Activated CD8-positive, alpha-beta memory T cell treated with anti-CD3 and anti-CD28 coated beads, Interleukin-2, amount 10 ng/mL, durations not matched to agents 7 days and 5 days (primary cell): ENCODE data around the gene CRB3. TPM values are rescaled to one million over a fixed set of nuclear protein-coding genes. Genes with fewer than 3 reads are reported as not detected.
"Not testable (repeated sequence)": the region's sequence is repeated elsewhere in the genome, so short reads cannot be mapped to it uniquely, and the experiment has no call there.

ENCODE experiments used
- ATAC-seq: fragments of 150-1000 bp; cut with Tn5 transposase; one replicate; pipeline ENCODE4 v1.10.0; 2021; ENCODE audit warnings: moderate library complexity
- CTCF ChIA-PET: fragments of 350-600 bp; sonication (Branson Sonifier 250); formaldehyde crosslinking; loops from one replicate; lab custom pipeline; 2021; ENCODE audit warnings: antibody characterized with exemption; lab: Charles Lee
- DNase-seq: peaks from one replicate; pipeline ENCODE4 v3.0.0-alpha.2; 2020
- H3K27ac Mint-ChIP-seq: one replicate; pipeline ENCODE4 v1.8.0; 2021; ENCODE audit warnings: mild to moderate bottlenecking, mixed read lengths
- H3K27me3 Mint-ChIP-seq: one replicate; pipeline ENCODE4 v1.8.0; 2021; ENCODE audit warnings: mixed read lengths
- H3K36me3 Mint-ChIP-seq: one replicate; pipeline ENCODE4 v1.8.0; 2021; ENCODE audit warnings: mild to moderate bottlenecking, mixed read lengths
- H3K4me1 Mint-ChIP-seq: one replicate; pipeline ENCODE4 v1.8.0; 2021; ENCODE audit warnings: mixed read lengths
- H3K4me3 Mint-ChIP-seq: one replicate; pipeline ENCODE4 v1.8.0; 2021; ENCODE audit warnings: mild to moderate bottlenecking, moderate library complexity, mixed read lengths
- H3K9me3 Mint-ChIP-seq: one replicate; pipeline ENCODE4 v1.8.0; 2022; ENCODE audit warnings: low read depth, mixed read lengths
- total RNA-seq, 2 experiments: library from RNA; stranded (reverse); gene quantifications; one replicate each; pipeline ENCODE4 v1.2.3, GENCODE V29; 2021

Gene CRB3
- total RNA-seq, 2 experiments from 2014 or later: 0.45 to 0.55 TPM

DNA sequence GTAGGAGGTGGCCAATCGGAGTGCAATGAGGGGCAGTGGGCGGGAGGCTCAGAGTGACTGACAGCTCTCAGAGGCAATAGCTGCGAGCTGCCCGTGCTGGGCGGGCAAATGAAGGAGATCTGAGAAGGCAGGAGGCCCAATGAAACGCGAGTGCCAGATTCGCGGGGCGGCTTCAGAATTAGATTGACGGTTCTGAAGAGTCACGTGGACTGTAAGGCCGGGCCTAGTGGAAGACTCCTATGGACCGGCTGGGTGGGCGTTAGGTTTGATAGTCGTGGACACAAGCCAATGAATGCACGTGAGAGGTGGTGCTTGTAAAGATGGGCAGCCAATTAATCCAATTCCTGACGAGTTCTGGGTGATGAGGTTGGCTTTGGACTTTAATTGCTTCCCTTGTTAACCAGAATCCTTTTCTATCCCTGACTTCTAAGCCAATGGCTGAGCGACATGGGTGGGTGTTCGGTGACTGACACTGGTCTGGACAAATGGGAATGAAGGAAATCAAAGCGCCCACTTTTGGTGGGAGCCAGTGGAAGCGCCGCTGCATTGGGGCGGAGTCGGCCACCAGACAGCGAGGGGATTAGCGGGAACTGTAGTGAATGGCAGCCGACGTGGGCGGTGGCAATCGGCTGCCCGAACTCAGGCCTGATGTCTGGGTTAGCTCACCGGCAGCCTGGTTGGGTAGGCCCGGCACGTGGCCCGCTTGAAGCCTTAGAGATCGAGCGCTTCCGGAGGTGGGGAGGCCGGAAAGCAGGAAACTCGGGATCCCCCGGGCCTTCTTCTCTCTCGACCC is 38.9 kb upstream of the CRB3 start:
- DNase-seq (peak; percentile 100), ATAC-seq (peak; percentile 88)
- peaks cover 13% of the 10 kb centered on the region for H3K36me3 Mint-ChIP-seq
- peak overlapping the region; percentile 92 for H3K27ac Mint-ChIP-seq
- H3K27me3 Mint-ChIP-seq: no peaks in the 10 kb centered on the region
- H3K9me3 Mint-ChIP-seq: no peaks in the 10 kb centered on the region
- H3K4me3 Mint-ChIP-seq: peak overlapping the region; percentile 65
- H3K4me1 Mint-ChIP-seq: peaks cover 36% of the 10 kb centered on the region
- CTCF ChIA-PET: interaction anchor here (0.7 to 2.4 kb wide), 9 partner anchors 10 to 438 kb away, joined by 3 to 10 read pairs (median 4); partner anchors contain the start of genes ALKBH7, DENND1C and GTF2F1

DNA sequence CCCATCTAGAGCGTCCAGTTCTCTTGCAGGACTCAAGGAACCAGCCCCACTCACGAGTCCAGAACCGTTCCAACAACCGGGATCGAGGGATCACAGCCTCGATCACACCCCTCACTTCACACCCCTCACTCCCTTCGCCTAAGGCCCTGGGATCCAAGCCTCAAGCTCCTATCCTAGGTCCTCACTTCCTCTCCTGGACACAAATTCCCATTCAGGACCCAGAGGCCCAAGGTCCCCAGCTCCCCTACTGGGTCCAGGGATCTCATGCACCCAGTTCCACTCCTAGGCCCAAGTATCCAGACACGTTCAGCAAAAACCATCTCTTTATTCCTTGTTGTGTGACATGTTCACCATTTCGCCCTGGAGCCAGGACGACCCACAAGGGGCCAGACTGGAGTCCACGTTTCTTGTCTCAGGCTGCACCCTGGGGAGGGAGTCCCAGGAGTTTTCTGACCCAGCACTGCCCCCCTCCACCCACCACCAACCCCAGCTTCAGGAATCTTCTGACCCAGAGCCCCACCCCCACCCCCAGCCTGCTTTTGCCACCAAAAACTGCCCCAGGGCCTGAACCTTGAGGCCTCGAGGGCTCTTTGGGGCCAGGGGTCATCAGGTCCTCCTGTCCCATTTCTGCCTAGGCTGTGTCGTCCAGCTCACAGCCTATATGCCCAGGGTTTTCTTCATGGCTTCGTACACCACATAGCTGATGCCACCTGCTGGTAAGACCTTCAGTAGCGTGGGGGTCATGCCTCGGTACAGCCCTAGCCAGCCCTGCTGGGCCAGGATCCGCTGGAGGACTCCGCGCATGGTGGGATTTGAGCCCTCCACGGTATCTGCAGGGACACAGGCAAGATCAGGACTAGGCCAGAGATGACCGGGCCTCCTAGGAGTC is 38.1 kb upstream of the CRB3 start:
- peak; percentile 45 for DNase-seq
- no peaks in the 10 kb centered on the region for H3K9me3 Mint-ChIP-seq
- CTCF ChIA-PET: interaction anchor here (0.7 to 2.4 kb wide), 7 partner anchors 9 to 437 kb away, joined by 3 to 10 read pairs (median 5); partner anchors contain the start of genes ALKBH7, DENND1C and GTF2F1
- no peak for ATAC-seq
- H3K36me3 Mint-ChIP-seq: peaks cover 5% of the 10 kb centered on the region
- H3K27me3 Mint-ChIP-seq: no peaks in the 10 kb centered on the region
- H3K4me3 Mint-ChIP-seq: peak overlapping the region; percentile 65
- peak overlapping the region; percentile 92 for H3K27ac Mint-ChIP-seq
- H3K4me1 Mint-ChIP-seq: peaks cover 38% of the 10 kb centered on the region

DNA sequence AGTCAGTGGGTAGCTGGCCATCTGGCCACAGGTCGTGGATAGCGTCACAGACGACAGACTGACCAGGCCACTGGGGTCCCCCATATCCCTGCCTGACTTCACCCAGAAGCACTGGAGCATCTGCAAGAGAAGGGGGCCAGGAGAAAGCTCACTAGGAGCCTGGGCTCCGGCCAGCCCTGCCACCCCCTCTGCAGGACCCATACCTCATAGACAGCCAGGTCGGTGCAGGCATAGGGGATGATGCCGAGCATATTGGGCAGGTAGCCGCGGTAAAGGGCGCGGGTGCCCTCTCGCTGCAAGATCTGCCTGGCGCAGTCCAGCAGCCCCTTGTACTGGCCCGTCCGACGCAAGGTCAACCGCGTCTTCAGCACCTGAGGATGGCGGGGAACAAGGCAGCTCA is 36.9 kb upstream of the CRB3 start:
- no peak overlapping the region for H3K4me3 Mint-ChIP-seq
- DNase-seq (no peak), ATAC-seq (no peak)
- H3K27ac Mint-ChIP-seq: no peak overlapping the region
- peaks cover 30% of the 10 kb centered on the region for H3K4me1 Mint-ChIP-seq
- H3K9me3 Mint-ChIP-seq: no peaks in the 10 kb centered on the region
- H3K36me3 Mint-ChIP-seq: peaks cover 4% of the 10 kb centered on the region
- CTCF ChIA-PET: no interaction called here
- H3K27me3 Mint-ChIP-seq: no peaks in the 10 kb centered on the region

DNA sequence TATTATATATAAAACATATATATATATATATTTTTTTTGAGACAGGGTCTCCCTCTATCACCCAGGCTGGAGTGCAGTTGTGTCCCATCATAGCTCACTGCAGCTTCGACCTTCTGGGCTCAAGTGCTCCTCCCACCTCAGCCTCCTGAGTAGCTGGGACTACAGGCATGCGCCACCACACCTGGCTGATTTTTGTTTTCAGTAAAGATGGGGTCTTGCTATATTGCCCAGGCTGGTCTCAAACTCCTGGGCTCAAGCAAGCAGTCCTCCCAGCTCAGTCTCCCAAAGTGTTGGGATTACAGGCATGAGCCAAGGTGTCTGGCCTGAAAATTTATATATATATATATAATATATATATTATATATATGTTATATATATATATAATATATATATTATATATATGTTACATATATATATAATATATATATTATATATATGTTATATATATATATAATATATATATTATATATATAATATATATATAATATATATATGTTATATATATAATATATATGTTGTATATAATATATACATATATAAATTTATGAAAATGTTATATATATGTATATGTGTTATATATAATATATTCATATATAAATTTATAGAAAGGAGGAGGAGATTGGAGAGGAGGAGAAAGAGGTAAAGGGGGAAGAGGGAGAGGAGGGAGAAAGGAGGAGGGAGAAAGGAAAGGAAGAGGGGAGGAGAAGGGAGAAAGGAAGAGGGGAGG is 35.2 kb upstream of the CRB3 start:
- ATAC-seq, H3K27ac Mint-ChIP-seq, H3K9me3 Mint-ChIP-seq, H3K36me3 Mint-ChIP-seq, H3K4me3 Mint-ChIP-seq, DNase-seq, H3K27me3 Mint-ChIP-seq, CTCF ChIA-PET: not testable (repeated sequence)
- peaks cover 17% of the 10 kb centered on the region for H3K4me1 Mint-ChIP-seq

GRCh38 chr19:6429419-6430221 is 34.5 kb upstream of the CRB3 start:
- Mint-ChIP-seq H3K27ac (no peak overlapping the region), H3K4me1 (peaks cover 17% of the 10 kb centered on the region), H3K9me3 (no peaks in the 10 kb centered on the region), H3K36me3 (no peaks in the 10 kb centered on the region), H3K27me3 (no peaks in the 10 kb centered on the region), H3K4me3 (peak overlapping the region; percentile 43)
- CTCF ChIA-PET: no interaction called here
- ATAC-seq (no peak), DNase-seq (no peak)

DNA sequence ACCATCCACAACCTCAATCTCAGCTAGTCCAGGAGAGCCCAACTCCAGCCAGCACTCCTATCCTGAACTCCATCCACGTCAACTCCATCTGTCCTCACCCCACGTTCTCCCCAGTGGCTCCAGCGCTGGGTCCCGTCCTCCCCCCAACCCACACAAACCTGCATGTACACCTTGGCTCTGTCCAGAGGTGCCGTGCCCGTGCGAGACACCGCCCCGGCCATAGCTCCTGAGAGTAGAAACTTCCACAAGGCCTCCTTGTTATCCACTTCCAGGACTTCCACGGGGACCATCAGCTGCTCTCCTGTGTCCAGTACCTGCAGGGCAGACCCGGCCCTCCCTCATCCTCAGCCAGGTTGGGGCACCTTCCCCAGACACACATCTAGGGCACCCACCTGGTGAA is 32.2 kb upstream of the CRB3 start:
- H3K27ac Mint-ChIP-seq: no peak overlapping the region
- no peaks in the 10 kb centered on the region for H3K36me3 Mint-ChIP-seq
- CTCF ChIA-PET: interaction anchor here (1.2 kb wide), 1 partner anchor 28 kb away, joined by 3 read pairs; the partner anchor contains the start of gene SLC25A23
- peaks cover 12% of the 10 kb centered on the region for H3K4me1 Mint-ChIP-seq
- ATAC-seq (peak; percentile 6), DNase-seq (no peak)
- H3K9me3 Mint-ChIP-seq: no peaks in the 10 kb centered on the region
- no peaks in the 10 kb centered on the region for H3K27me3 Mint-ChIP-seq
- no peak overlapping the region for H3K4me3 Mint-ChIP-seq

GRCh38 chr19:6433165-6433564 is 30.9 kb upstream of the CRB3 start:
- CTCF ChIA-PET: no interaction called here
- Mint-ChIP-seq H3K27ac (no peak overlapping the region), H3K4me3 (no peak overlapping the region), H3K27me3 (no peaks in the 10 kb centered on the region), H3K36me3 (no peaks in the 10 kb centered on the region), H3K9me3 (no peaks in the 10 kb centered on the region), H3K4me1 (peaks cover 12% of the 10 kb centered on the region)
- ATAC-seq (no peak), DNase-seq (no peak)

GRCh38 chr19:6433663-6434062 is 30.4 kb upstream of the CRB3 start, which contains the start of gene SLC25A41:
SLC25A41 (minus strand) TSS chr19:6433763; CDS start chr19:6433693, 70 bp downstream.
- Mint-ChIP-seq H3K27ac (no peak within 1 kb of the TSS), H3K4me1 (peaks cover 12% of the 10 kb centered on the region), H3K27me3 (no peaks in the 10 kb centered on the region), H3K4me3 (no peak within 1 kb of the TSS), H3K36me3 (no peaks in the 10 kb centered on the region), H3K9me3 (no peaks in the 10 kb centered on the region)
- DNase-seq (no peak), ATAC-seq (no peak)
- CTCF ChIA-PET: no interaction called here

- no peak for ATAC-seq
- H3K36me3 Mint-ChIP-seq: no peaks in the 10 kb centered on the region
- H3K27me3 Mint-ChIP-seq: no peaks in the 10 kb centered on the region
- CTCF ChIA-PET: no interaction called here
- no peak overlapping the region for H3K4me3 Mint-ChIP-seq
- H3K4me1 Mint-ChIP-seq: peaks cover 6% of the 10 kb centered on the region
- no peak for DNase-seq
- no peak overlapping the region for H3K27ac Mint-ChIP-seq
- H3K9me3 Mint-ChIP-seq: no peaks in the 10 kb centered on the region
These were observed 24.3 kb upstream of the CRB3 start for GRCh38 chr19:6439743-6440142.

- DNase-seq (no peak), ATAC-seq (no peak)
- Mint-ChIP-seq H3K36me3 (no peaks in the 10 kb centered on the region), H3K27ac (no peak overlapping the region), H3K4me1 (peaks cover 4% of the 10 kb centered on the region), H3K27me3 (no peaks in the 10 kb centered on the region), H3K4me3 (no peak overlapping the region), H3K9me3 (no peaks in the 10 kb centered on the region)
- CTCF ChIA-PET: no interaction called here
These were observed 23.2 kb upstream of the CRB3 start for GRCh38 chr19:6440905-6441304.

DNA sequence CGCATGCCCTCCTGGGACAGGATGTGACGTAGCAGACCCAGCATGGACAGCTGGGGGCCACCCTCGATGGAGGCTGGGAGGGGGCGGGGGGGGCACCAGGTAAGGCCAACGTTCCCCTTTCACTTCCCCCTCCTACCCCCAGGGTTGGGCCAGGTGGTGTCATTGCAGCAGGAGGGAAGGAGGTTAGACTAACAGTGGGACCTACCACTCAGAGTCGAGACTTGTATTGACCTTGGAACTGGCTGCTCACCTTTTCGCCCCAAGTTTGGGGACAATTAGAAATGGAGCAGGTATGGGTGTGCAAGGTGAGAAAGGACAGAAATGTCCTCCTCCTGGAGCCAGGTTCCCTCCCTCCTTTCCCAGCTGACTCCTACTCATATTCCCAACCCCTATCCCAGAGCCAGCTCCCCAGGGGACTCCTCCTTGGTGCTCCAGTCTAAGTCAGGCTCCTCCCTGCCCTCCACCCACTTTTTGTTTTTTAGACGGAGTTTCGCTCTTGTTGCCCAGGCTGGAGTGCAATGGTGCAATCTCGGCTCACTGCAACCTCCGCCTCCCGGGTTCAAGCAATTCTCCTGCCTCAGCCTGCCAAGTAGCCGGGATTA is 21.9 kb upstream of the CRB3 start:
- DNase-seq (no peak), ATAC-seq (no peak)
- no peaks in the 10 kb centered on the region for H3K27me3 Mint-ChIP-seq
- CTCF ChIA-PET: no interaction called here
- no peaks in the 10 kb centered on the region for H3K9me3 Mint-ChIP-seq
- H3K4me1 Mint-ChIP-seq: no peaks in the 10 kb centered on the region
- no peak overlapping the region for H3K27ac Mint-ChIP-seq
- no peaks in the 10 kb centered on the region for H3K36me3 Mint-ChIP-seq
- H3K4me3 Mint-ChIP-seq: no peak overlapping the region

DNA sequence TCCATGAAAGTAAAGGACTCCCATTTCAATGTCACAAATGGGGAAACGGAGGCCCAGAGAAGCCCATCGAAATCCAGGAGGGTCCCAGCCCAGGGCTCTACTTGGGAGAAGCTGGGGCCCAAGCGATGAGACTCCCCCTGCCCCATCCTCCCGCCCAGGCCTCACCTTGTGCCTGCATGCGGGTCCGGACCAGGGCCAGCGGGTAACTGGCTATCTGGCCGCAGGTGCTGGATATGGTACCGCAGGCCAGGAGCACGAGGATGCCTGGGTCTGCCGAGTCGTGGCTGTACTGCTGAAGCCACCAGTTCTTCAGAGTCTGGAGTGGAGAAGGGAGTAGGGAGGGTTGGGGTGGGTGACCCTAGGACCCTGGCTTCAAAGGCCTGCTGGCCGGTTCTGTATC is 20.1 kb upstream of the CRB3 start:
- DNase-seq (no peak), ATAC-seq (no peak)
- H3K36me3 Mint-ChIP-seq: no peaks in the 10 kb centered on the region
- CTCF ChIA-PET: interaction anchor here (1.0 kb wide), 1 partner anchor 33 kb away, joined by 3 read pairs; no protein-coding TSS in a partner anchor
- H3K27me3 Mint-ChIP-seq: no peaks in the 10 kb centered on the region
- H3K4me1 Mint-ChIP-seq: no peaks in the 10 kb centered on the region
- no peak overlapping the region for H3K27ac Mint-ChIP-seq
- H3K9me3 Mint-ChIP-seq: no peaks in the 10 kb centered on the region
- H3K4me3 Mint-ChIP-seq: no peak overlapping the region
